GM10248 (cell line): ENCODE measurements around the gene B3GNT5.

Experiments used
- CTCF ChIA-PET: fragments of 300-600 bp; sonication (Branson Sonifier 250); formaldehyde crosslinking; extraction: SDS; loops from one replicate; lab custom pipeline; 2021; ENCODE audit warnings: antibody characterized with exemption; lab: Yijun Ruan, JAX
- POLR2A ChIA-PET: fragments of 350-650 bp; sonication (Branson Sonifier 250); formaldehyde crosslinking; extraction: SDS; loops from one replicate; lab custom pipeline; 2020; ENCODE audit warnings: antibody characterized with exemption; lab: Yijun Ruan, JAX
- DNase-seq: peaks from one replicate; pipeline ENCODE4 v3.0.0; 2012; ENCODE audit errors: extremely low spot score
- TF ChIP-seq, protein P1 (sequence below): IDR thresholded peaks from 2 replicates; pipeline ENCODE4 v1.5.1; 2012; ENCODE audit warnings: mild to moderate bottlenecking, low read depth; ENCODE audit errors: extremely low read depth, missing control alignments, control extremely low read depth

Gene B3GNT5

GRCh38 chr3:183281126-183281797 lies 28.2 kb downstream of the B3GNT5 start:
- CTCF ChIA-PET = interaction anchor here (1.1 to 1.6 kb wide), 2 partner anchors 9 to 163 kb away, joined by 3 to 4 read pairs; no protein-coding TSS in a partner anchor
- POLR2A ChIA-PET = no interaction called here
- TF ChIP-seq, protein P1, sequence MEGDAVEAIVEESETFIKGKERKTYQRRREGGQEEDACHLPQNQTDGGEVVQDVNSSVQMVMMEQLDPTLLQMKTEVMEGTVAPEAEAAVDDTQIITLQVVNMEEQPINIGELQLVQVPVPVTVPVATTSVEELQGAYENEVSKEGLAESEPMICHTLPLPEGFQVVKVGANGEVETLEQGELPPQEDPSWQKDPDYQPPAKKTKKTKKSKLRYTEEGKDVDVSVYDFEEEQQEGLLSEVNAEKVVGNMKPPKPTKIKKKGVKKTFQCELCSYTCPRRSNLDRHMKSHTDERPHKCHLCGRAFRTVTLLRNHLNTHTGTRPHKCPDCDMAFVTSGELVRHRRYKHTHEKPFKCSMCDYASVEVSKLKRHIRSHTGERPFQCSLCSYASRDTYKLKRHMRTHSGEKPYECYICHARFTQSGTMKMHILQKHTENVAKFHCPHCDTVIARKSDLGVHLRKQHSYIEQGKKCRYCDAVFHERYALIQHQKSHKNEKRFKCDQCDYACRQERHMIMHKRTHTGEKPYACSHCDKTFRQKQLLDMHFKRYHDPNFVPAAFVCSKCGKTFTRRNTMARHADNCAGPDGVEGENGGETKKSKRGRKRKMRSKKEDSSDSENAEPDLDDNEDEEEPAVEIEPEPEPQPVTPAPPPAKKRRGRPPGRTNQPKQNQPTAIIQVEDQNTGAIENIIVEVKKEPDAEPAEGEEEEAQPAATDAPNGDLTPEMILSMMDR = no peak
- no peak for DNase-seq

DNA sequence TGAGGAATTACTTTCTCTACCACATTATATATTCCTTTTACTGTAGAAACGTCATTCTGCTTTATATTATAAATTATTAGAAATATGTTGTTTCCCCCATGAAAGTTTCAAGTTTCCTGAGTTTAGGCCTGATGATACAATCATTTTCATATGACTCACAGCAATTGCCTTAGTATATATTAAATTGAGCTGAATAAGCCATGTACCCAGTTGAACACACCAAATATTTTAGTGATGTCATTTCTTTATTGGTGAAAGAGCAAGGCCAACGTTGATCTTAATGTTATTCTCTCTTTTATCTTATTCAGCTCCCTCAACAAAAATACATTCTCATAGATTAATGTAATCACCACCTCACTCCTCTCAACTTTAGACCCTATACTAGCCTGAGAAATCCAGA lies 30.8 kb downstream of the B3GNT5 start:
- no peak for DNase-seq
- TF ChIP-seq, protein P1 = no peak
- ChIA-PET POLR2A (no interaction called here), CTCF (interaction anchor here (0.9 kb wide), 2 partner anchors 13 to 22 kb away, joined by 3 read pairs; no protein-coding TSS in a partner anchor)

GRCh38 chr3:183284570-183284969 lies 31.5 kb downstream of the B3GNT5 start:
- ChIA-PET POLR2A (no interaction called here), CTCF (interaction anchor here (0.9 to 1.9 kb wide), 5 partner anchors 9 to 96 kb away, joined by 3 to 4 read pairs (median 4); no protein-coding TSS in a partner anchor)
- no peak for DNase-seq
- TF ChIP-seq, protein P1 = no peak

- TF ChIP-seq, protein P1 = no peak
- ChIA-PET CTCF (interaction anchor here (0.8 to 1.9 kb wide), 6 partner anchors 10 to 98 kb away, joined by 3 to 4 read pairs (median 4); no protein-coding TSS in a partner anchor), POLR2A (no interaction called here)
- no peak for DNase-seq
Measured at GRCh38 chr3:183285318-183285717, 32.3 kb downstream of the B3GNT5 start.

DNA sequence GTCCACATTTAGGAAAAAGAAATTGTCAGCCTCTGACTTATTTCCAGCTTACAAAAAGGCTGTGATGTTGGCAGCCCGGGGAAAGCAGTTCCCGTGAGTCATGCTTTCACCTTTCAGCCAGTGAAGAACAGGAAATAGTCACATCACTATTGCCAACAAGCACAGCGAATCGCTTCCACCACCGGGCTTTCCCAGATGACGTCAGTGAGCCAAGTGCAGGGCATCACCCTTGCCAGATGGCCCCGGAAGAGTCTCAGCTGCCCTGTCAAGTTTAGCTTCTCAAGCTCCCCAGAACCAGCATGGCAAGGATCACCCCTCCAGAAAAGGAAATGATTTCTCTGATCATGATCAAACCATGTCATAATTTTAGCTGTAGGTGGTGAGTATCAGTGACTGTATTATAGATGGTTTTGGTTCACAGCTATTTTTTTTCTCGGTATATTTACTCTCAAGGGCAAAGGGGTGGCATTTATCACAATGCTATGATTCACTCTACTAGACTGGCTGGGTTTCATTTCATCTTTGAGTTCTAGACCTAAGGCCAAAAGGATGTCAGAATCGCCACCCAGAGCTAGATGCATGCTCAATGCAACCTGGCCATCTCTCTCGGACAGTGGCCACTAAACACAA lies 32.9 kb downstream of the B3GNT5 start:
- POLR2A ChIA-PET = interaction anchor here (0.5 kb wide), 1 partner anchor 514 kb away, joined by 3 read pairs; no protein-coding TSS in a partner anchor
- CTCF ChIA-PET = interaction anchor here (0.8 to 1.9 kb wide), 8 partner anchors 10 to 97 kb away, joined by 3 to 4 read pairs (median 3); no protein-coding TSS in a partner anchor

GRCh38 chr3:183287301-183287971 lies 34.4 kb downstream of the B3GNT5 start:
- no peak for DNase-seq
- ChIA-PET CTCF (no interaction called here), POLR2A (no interaction called here)
- TF ChIP-seq, protein P1 = no peak

More for the DNA sequence above, 32.9 kb downstream of the B3GNT5 start:
- peak; percentile 82 for DNase-seq
- TF ChIP-seq, protein P1 = no peak
